Measurements from ENCODE around the gene SEPTIN5. TPM values are rescaled to one million over a fixed set of nuclear protein-coding genes. Genes with fewer than 3 reads are reported as not detected.

SEPTIN5 gene
- total RNA-seq, 2 donors from 2014 or later = 1.8 to 1.9 TPM

GRCh38 chr22:19740586-19740985 is 26.3 kb downstream of the SEPTIN5 start:
- Mint-ChIP-seq H3K4me1 (ENCODE audit: low read depth) (no peaks in the 10 kb centered on the region), H3K4me3 (no peak overlapping the region), H3K9me3 (no peaks in the 10 kb centered on the region), H3K36me3 (ENCODE audit: insufficient read depth in 2 of 2) (no peaks in the 10 kb centered on the region), H3K27me3 (ENCODE audit: low read depth) (no peaks in the 10 kb centered on the region), H3K27ac (no peak overlapping the region)
- ATAC-seq (replicated peaks in 1 of 2) (no peak), DNase-seq (no peak)

GRCh38 chr22:19741053-19741452 is 26.8 kb downstream of the SEPTIN5 start:
- Mint-ChIP-seq H3K36me3 (ENCODE audit: insufficient read depth in 2 of 2) (no peaks in the 10 kb centered on the region), H3K9me3 (no peaks in the 10 kb centered on the region), H3K27ac (no peak overlapping the region), H3K27me3 (ENCODE audit: low read depth) (no peaks in the 10 kb centered on the region), H3K4me1 (ENCODE audit: low read depth) (no peaks in the 10 kb centered on the region), H3K4me3 (no peak overlapping the region)
- DNase-seq = no peak
- no peak for ATAC-seq (replicated peaks in 1 of 2)

DNA sequence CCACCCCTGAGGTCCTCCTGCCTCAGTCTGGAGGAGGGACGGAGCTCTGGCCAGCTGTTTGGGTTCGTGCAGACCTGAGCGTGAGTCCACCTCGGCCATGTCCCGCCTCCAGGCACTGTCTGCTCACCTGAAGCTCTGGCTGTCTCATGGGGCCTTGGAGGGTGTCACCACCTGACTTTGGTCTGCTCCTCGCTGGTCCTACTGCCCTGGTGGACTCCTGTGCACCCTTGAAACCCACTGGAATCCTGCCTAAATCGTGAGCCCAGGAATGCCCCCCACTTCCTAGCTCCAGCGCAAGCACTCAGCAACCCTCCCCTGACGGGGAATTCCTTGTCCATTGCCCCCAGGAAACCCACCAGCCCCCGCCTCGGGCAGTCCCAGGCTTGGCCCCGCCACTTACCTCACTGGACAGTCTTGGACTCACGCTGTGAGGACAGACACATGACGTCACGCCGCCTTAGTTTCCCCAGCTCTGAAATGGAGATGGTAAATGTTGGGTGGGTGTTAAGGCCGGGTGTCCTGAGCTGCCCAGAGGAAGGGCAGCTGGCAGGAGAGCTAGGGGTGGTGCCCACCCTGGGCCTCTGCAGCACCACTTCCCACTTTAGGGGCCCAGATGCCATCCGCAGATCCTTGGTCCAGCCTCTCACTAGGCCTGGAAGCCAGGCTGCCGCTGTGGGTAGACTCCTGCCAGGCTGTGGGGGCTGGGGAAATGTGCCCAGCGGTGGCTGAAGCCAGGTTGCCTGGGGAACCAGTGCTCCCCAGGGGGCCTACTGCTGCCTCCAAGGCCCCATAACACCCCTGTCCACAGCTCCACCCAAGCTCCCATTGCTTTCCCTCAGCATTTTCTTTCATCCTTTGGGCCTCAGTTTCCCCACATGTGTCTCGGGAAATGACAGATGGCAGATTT is 28.1 kb downstream of the SEPTIN5 start:
- no peak for DNase-seq
- Mint-ChIP-seq H3K4me3 (no peak overlapping the region), H3K27ac (no peak overlapping the region), H3K9me3 (no peaks in the 10 kb centered on the region), H3K36me3 (ENCODE audit: insufficient read depth in 2 of 2) (no peaks in the 10 kb centered on the region), H3K4me1 (ENCODE audit: low read depth) (no peaks in the 10 kb centered on the region), H3K27me3 (ENCODE audit: low read depth) (no peaks in the 10 kb centered on the region)
- ATAC-seq (replicated peaks in 1 of 2) = no peak

GRCh38 chr22:19743081-19743480 is 28.8 kb downstream of the SEPTIN5 start:
- Mint-ChIP-seq H3K4me1 (ENCODE audit: low read depth) (no peaks in the 10 kb centered on the region), H3K27ac (no peak overlapping the region), H3K9me3 (no peaks in the 10 kb centered on the region), H3K4me3 (no peak overlapping the region), H3K27me3 (ENCODE audit: low read depth) (no peaks in the 10 kb centered on the region), H3K36me3 (ENCODE audit: insufficient read depth in 2 of 2) (no peaks in the 10 kb centered on the region)
- DNase-seq (no peak), ATAC-seq (replicated peaks in 1 of 2) (no peak)

DNA sequence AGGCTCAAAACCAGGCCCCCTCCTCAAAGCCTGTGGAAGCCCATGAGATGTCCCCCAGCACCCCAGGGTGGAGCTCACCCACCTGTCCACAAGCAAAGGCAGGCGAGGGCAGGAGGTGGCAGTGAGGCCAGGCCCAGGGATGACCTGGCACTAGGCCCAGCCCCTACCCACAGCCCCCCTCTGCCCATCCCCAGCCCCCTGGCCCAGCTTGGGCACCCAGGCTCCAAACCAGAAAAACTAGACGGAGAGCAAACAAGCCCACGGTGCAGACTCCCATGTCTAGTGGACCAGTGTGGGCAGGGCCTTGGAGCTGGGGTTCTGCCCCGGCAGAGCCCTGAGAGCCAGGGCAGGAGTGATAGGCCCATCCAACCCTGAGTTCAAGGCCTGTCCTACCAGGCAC is 29.3 kb downstream of the SEPTIN5 start:
- H3K4me3 Mint-ChIP-seq = no peak overlapping the region
- H3K4me1 Mint-ChIP-seq (ENCODE audit: low read depth) = no peaks in the 10 kb centered on the region
- H3K27ac Mint-ChIP-seq = no peak overlapping the region
- DNase-seq = no peak
- no peaks in the 10 kb centered on the region for H3K9me3 Mint-ChIP-seq
- H3K36me3 Mint-ChIP-seq (ENCODE audit: insufficient read depth in 2 of 2) = no peaks in the 10 kb centered on the region
- no peaks in the 10 kb centered on the region for H3K27me3 Mint-ChIP-seq (ENCODE audit: low read depth)
- no peak for ATAC-seq (replicated peaks in 1 of 2)

- Mint-ChIP-seq H3K4me1 (ENCODE audit: low read depth) (no peaks in the 10 kb centered on the region), H3K27ac (no peak overlapping the region), H3K36me3 (ENCODE audit: insufficient read depth in 2 of 2) (no peaks in the 10 kb centered on the region), H3K9me3 (no peaks in the 10 kb centered on the region), H3K4me3 (no peak overlapping the region), H3K27me3 (ENCODE audit: low read depth) (no peaks in the 10 kb centered on the region)
- no peak for ATAC-seq (replicated peaks in 1 of 2)
- DNase-seq = no peak
Observed at GRCh38 chr22:19744350-19745006, 30.2 kb downstream of the SEPTIN5 start.

GRCh38 chr22:19745155-19746101 is 31.1 kb downstream of the SEPTIN5 start:
- no peaks in the 10 kb centered on the region for H3K36me3 Mint-ChIP-seq (ENCODE audit: insufficient read depth in 2 of 2)
- ATAC-seq (replicated peaks in 1 of 2) (no peak), DNase-seq (no peak)
- H3K4me3 Mint-ChIP-seq = no peak overlapping the region
- H3K4me1 Mint-ChIP-seq (ENCODE audit: low read depth) = no peaks in the 10 kb centered on the region
- H3K27ac Mint-ChIP-seq = no peak overlapping the region
- no peaks in the 10 kb centered on the region for H3K9me3 Mint-ChIP-seq
- no peaks in the 10 kb centered on the region for H3K27me3 Mint-ChIP-seq (ENCODE audit: low read depth)

- DNase-seq (no peak), ATAC-seq (replicated peaks in 1 of 2) (no peak)
- Mint-ChIP-seq H3K4me1 (ENCODE audit: low read depth) (no peaks in the 10 kb centered on the region), H3K27ac (no peak overlapping the region), H3K4me3 (no peak overlapping the region), H3K36me3 (ENCODE audit: insufficient read depth in 2 of 2) (no peaks in the 10 kb centered on the region), H3K27me3 (ENCODE audit: low read depth) (no peaks in the 10 kb centered on the region), H3K9me3 (no peaks in the 10 kb centered on the region)
Observed at GRCh38 chr22:19746726-19747125, 32.4 kb downstream of the SEPTIN5 start.

DNA sequence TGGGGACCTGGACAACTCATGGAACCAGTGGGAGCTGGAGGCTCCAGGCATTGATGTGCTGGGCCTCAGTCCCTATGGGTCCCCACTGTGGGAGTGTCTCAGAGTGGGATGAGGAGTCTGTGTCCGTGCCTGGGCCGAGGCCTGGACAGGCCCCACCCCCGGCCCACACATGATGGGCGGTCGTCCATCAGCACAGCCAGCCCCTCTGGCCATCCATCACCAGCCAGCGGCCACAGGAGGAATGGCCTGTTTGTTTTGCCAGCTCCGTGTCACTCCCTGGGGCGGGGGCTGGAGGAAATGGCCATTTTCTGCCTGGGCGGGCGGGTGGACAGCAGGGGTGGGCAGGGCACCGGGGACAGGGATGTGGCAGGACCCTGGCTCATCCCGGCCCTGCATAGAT is 33.2 kb downstream of the SEPTIN5 start:
- H3K4me3 Mint-ChIP-seq = no peak overlapping the region
- no peak overlapping the region for H3K27ac Mint-ChIP-seq

DNA sequence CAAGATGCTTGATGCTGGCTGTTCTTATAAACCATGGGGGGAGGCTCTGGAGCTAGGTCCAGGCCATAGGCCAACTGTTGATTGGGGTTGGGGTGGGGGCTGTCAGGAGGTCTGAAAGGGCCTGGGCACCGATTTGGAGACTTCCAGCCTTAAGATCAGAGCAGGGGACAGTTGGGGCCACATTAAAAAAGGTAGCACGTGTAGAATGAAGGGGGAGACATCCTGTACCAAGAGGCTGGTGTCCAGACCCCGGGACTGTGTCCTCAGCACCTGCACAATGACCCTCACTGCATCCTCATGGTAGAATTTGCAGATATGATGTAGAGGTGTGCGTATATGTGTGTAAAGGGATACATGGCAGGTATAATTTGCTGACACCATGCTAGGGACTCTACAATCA is 33.8 kb downstream of the SEPTIN5 start:
- H3K27me3 Mint-ChIP-seq (ENCODE audit: low read depth) = peaks cover 6% of the 10 kb centered on the region
- H3K27ac Mint-ChIP-seq = no peak overlapping the region
- no peaks in the 10 kb centered on the region for H3K36me3 Mint-ChIP-seq (ENCODE audit: insufficient read depth in 2 of 2)
- H3K4me1 Mint-ChIP-seq (ENCODE audit: low read depth) = no peaks in the 10 kb centered on the region
- ATAC-seq (replicated peaks in 1 of 2) (no peak), DNase-seq (no peak)
- no peaks in the 10 kb centered on the region for H3K9me3 Mint-ChIP-seq
- no peak overlapping the region for H3K4me3 Mint-ChIP-seq

More for the DNA sequence above, 33.2 kb downstream of the SEPTIN5 start:
- no peak for DNase-seq
- no peaks in the 10 kb centered on the region for H3K36me3 Mint-ChIP-seq (ENCODE audit: insufficient read depth in 2 of 2)
- no peak for ATAC-seq (replicated peaks in 1 of 2)
- H3K27me3 Mint-ChIP-seq (ENCODE audit: low read depth) = peaks cover under 1% of the 10 kb centered on the region
- H3K9me3 Mint-ChIP-seq = no peaks in the 10 kb centered on the region
- H3K4me1 Mint-ChIP-seq (ENCODE audit: low read depth) = no peaks in the 10 kb centered on the region

DNA sequence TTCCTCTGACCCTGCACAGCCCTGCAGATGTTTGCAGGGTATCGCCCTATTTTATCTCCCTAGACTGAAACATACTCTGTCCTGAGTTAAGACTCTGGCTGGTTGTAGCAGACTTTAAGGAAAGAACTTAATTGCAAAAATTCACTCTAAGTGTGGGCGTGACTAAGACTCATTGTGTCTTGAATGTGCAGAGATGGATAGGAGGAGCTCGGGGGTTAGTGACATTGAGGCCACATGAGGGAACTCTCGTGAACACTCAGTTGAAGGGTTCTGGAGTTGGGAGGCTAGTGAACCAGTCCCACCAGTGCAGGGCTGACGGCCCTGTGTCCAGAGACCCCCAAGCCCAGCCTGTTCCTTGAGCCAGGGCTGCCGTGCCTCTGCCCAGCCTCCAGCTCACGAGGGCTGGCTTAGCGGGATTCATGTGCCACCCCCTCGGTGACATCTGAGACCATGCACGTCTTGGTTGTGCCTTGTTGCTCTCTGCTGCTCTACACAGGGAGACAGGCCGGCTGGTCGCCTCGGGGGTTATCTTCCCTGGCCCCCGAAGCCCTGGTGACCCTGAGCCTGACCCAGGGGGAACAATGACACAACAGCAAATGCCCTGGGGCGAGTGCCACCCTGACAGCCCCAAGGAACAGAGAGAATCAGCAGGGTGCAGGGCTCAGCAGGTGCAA is 34.8 kb downstream of the SEPTIN5 start:
- no peaks in the 10 kb centered on the region for H3K9me3 Mint-ChIP-seq
- no peak overlapping the region for H3K27ac Mint-ChIP-seq
- H3K27me3 Mint-ChIP-seq (ENCODE audit: low read depth) = peaks cover 16% of the 10 kb centered on the region
- ATAC-seq (replicated peaks in 1 of 2) (no peak), DNase-seq (no peak)
- H3K4me3 Mint-ChIP-seq = no peak overlapping the region
- H3K36me3 Mint-ChIP-seq (ENCODE audit: insufficient read depth in 2 of 2) = no peaks in the 10 kb centered on the region
- no peaks in the 10 kb centered on the region for H3K4me1 Mint-ChIP-seq (ENCODE audit: low read depth)

DNA sequence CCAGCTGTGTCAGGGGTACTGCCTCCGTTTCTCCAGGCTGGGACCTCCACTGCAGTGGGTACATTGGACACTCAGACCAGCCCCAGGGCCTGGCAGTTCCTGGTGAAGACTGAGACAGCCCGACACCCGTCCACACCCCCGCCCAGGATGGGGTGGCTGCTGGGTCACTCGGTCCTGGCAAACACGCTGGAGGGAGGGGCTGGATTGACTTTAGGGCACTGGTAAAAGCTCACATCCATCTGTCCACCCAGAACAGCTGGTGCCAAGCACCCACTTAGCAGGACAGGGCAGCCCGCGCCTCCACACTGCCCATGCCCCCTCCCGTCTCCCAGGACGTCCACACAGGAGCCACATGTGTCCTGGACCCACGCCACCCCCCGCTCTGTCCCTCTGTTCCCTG is 35.6 kb downstream of the SEPTIN5 start:
- no peak for ATAC-seq (replicated peaks in 1 of 2)

More for the DNA sequence above, 35.6 kb downstream of the SEPTIN5 start:
- no peaks in the 10 kb centered on the region for H3K36me3 Mint-ChIP-seq (ENCODE audit: insufficient read depth in 2 of 2)
- DNase-seq = no peak
- no peaks in the 10 kb centered on the region for H3K4me1 Mint-ChIP-seq (ENCODE audit: low read depth)
- no peaks in the 10 kb centered on the region for H3K9me3 Mint-ChIP-seq
- peaks cover 23% of the 10 kb centered on the region for H3K27me3 Mint-ChIP-seq (ENCODE audit: low read depth)
- no peak overlapping the region for H3K4me3 Mint-ChIP-seq
- H3K27ac Mint-ChIP-seq = no peak overlapping the region
